Choroid plexus epithelial cell (primary cell): ENCODE results near the gene GABBR1.

Experiments
- DNase-seq: peaks from one replicate; pipeline ENCODE4 v3.0.0-alpha.2; 2010; ENCODE audit warnings: low read depth
- H3K4me3 ChIP-seq: 2 replicates; pipeline ENCODE4 v1.5.1; 2011; ENCODE audit warnings: low read depth, mild to moderate bottlenecking, control low read depth, low read length, moderate library complexity
- CTCF ChIP-seq: conservative IDR thresholded peaks from 2 replicates; pipeline ENCODE4 v1.5.1; 2011; ENCODE audit warnings: low read depth, mild to moderate bottlenecking, control low read depth, inconsistent platforms, low read length, moderate library complexity

Gene GABBR1

DNA sequence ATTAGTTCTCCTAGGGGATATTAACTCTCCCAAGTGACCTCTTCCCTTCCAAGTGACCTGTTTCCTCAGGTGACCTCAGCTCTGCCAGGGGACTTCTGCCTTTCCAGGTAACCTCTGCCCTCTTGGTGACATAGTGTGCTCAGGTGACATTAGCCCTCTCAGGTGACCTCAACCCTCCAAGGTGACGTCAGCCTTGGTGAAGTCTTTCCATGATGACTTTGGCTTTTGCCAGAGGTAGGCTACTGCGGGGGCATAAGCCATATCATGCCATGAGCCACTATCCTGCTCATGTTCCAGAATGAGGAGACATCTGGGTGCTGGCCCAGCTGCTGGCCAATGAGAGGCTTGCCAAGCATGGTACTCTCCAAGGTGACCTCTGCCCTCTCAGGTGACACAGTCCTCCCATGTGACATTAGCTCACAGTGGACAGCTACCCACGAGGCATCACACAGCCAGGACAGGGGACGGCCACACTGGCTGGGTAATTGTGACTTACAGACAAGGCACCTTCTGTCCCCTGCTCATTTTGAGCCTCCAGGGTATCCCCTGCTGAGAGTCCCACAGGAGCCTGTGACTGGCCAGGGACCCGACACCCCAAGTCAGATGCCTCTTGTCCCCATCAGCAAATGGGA lies 104.6 kb downstream of the GABBR1 start:
- TF ChIP-seq CTCF = no peak
- no peak for DNase-seq
- no peak overlapping the region for H3K4me3 ChIP-seq

- TF ChIP-seq CTCF = no peak
- DNase-seq = no peak
- H3K4me3 ChIP-seq = no peak overlapping the region
Measured at GRCh38 chr6:29527564-29527963, 105.4 kb downstream of the GABBR1 start.

- H3K4me3 ChIP-seq = no peak overlapping the region
- TF ChIP-seq CTCF = no peak
- no peak for DNase-seq
Measured at GRCh38 chr6:29527126-29527525, 105.9 kb downstream of the GABBR1 start.

DNA sequence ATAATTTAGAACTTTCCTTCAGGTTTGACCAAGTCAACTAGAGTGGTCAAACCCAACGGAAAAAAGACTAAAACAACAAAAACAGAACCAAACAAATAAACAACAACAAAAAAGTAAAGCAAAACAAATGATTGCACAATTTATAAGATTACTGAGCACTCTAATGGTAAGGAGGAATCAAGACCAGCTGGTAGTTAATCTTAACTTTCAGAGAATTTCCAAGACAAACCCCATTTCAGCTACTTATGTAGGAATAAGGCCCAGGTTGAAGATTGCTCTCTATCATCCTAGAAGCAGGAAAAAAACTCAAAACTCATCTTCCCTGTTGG lies 107.7 kb downstream of the GABBR1 start:
- TF ChIP-seq CTCF = no peak
- no peak for DNase-seq
- no peak overlapping the region for H3K4me3 ChIP-seq

- H3K4me3 ChIP-seq = no peak overlapping the region
- TF ChIP-seq CTCF = no peak
- no peak for DNase-seq
Measured at GRCh38 chr6:29524444-29525310, 108.3 kb downstream of the GABBR1 start.

GRCh38 chr6:29524044-29524443 lies 108.9 kb downstream of the GABBR1 start:
- no peak for TF ChIP-seq CTCF
- no peak for DNase-seq
- no peak overlapping the region for H3K4me3 ChIP-seq

GRCh38 chr6:29522227-29522626 lies 110.8 kb downstream of the GABBR1 start:
- DNase-seq = no peak
- TF ChIP-seq CTCF = no peak
- no peak overlapping the region for H3K4me3 ChIP-seq
